ENCODE results near the gene CTSG.

GRCh38 chr14:24595073-24595808, 19.2 kb upstream of the CTSG start:
- TF ChIP-seq CTCF (IDR thresholded peaks at IDR 0.05) (no peak), POLR2A (IDR thresholded peaks at IDR 0.05) (no peak)

Data from vagina (tissue), 2 donors.